GM18951 (cell line): ENCODE results near the gene MVK.

Experiments
- POLR2A ChIP-seq: IDR thresholded peaks from 4 replicates; pipeline ENCODE4 v1.6.1; 2011; ENCODE audit warnings: mild to moderate bottlenecking; ENCODE audit not compliant: insufficient read length, insufficient read depth; ENCODE audit errors: extremely low read depth
- in situ Hi-C: fragments of 300-500 bp; cut with MboI; formaldehyde crosslinking; loops from one replicate; pipeline ENCODE4 v1.12.0; 2022; ENCODE audit warnings: low sequenced_read_pairs, mixed read lengths, inconsistent platforms; ENCODE audit not compliant: unreplicated experiment

Gene MVK

GRCh38 chr12:109581334-109581691 lies 7.7 kb downstream of the MVK start:
- TF ChIP-seq POLR2A = no peak
- in situ Hi-C loops = no loop called here

GRCh38 chr12:109581856-109582255 lies 8.3 kb downstream of the MVK start:
- TF ChIP-seq POLR2A = no peak
- in situ Hi-C loops = no loop called here

DNA sequence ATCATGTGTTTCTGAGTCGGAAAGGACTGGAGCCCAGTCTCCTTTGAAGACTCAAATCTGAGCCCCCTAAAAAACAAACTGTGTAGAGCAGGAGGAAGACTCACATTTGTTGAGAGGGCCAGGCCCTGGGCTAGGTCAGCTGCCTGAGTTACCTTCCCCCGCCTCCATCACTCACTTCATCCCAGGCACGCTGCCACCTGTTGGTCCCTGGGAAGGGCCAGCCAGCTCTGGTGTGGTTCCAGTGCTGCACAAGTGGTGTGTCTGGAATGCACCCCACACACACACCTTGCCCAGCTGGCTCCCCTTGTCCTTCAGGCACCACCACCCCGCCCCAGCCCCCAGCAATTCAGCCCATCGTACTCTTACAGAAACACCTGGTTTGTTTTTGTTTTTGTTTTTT lies 9.0 kb downstream of the MVK start:
- TF ChIP-seq POLR2A = no peak
- in situ Hi-C loops = no loop called here

DNA sequence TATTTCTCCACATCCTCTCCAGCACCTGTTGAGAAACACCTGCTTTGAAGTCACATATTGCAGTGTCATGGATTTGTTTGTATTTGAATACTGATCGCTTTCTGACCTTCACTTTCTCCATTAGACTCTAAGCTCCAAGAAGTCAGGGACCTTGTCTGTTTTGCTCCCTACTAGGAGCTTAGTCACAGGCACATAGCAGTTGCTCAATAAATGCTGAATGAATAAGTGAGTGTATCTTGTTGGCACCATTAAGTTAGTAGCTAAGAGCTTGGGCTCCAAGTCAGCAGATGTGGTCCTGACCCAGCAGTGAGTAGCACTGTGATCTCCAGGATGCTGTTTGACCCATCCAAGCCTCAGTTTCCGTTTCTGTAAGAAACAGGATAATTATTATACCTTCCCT lies 10.1 kb downstream of the MVK start:
- no peak for TF ChIP-seq POLR2A
- in situ Hi-C loops = no loop called here

DNA sequence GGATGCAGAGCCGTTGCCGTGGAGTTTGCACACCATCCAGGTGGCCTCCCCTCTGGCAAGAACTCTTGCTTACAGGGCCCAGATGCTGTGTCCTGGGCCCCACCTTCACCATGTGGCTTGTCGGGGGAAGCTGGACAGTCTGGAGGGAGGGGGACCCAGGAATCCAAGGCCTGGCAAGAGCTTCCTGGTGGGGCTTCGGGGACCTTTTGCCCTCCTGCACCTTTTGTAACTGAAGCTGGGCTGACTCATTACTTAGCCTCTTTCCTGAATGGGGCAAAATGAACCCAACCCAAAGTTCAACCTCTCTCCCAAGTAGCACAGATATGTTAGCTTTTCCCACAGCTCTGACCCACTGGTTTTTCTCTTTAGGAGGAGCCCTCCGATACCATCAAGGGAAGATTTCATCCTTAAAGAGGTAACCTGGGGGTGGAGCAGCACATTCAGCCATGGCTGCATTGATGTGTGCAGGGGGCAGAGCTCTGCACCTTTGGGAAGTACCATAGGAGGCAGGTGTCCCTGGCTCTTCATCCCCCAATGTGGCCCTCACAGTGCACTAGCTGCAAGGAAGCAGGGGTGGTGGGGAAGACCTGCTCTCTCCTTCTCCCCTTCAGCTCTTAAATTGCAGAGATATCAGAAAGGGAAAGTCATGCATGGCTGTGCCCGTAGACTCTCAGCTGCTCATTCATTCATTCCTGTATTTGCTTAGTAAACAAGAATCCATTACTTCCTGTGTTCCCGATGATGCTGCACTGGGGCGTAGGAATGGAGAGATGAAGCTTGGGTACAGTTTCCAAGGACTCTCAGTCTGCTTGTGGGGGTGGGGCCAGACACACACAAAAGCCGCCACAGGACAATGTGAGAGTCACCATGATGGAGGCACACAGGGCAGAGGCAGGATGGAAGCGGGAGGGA lies 13.0 kb downstream of the MVK start:
- no peak for TF ChIP-seq POLR2A
- in situ Hi-C loops = no loop called here

DNA sequence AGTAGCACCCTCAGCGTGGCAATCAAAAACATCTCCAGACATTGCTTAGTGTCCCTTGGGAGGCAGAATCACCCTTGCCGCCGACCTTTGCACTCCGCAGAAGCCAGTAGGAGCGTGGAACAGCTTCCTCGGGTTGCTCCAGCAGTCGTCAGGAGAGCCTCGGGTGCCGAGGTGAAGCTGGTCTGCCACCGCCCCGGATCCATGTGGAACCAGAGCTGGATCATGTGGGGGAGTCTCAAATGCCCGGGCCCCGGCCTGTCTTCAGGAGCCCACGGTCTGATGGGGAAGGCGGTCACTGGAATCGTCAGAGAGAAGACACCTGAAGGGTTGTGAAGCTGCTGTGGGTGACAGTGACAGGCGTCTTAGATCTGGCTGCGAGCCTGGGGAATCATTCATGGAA lies 14.3 kb downstream of the MVK start:
- in situ Hi-C loops = no loop called here
- TF ChIP-seq POLR2A = no peak

DNA sequence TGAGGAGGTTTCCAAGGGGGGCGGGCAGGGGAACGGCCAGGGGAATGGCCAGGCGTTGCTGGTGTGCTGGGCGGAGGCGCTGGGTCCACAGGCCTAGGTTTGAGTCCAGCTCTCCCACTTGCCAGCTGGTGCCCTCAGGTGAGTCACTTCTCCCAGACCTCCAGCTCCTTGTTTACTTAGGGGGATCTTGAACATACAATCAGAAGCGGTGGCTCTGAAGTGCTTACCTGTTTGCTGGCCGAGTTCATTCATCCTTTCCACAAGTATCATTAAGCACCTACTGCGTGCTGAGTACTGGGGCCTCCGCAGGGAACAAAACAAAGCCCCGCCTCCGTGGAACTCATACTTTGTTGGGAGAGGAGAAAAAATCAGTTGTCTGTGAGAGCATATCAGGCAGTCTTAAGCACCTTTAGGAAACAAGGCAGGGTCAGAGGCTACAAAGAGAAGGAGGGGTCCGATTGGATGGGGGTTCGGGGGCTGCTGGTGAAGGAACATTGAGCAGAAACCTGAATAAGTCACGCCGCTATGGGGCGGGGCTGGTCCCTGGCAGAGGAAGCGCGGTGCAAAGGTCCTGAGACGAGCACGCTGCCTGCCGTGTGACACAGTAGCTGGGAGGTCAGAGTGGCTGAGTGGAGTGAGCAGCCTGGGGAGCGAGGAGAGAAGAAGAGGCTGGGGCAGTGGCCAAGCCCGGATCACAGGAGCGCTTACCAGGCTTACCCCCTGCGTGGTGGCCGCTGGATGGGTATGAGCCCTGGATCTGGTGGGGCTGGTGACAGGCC lies 15.1 kb downstream of the MVK start:
- in situ Hi-C loops = no loop called here

GRCh38 chr12:109589240-109589590 lies 15.6 kb downstream of the MVK start:
- in situ Hi-C loops = no loop called here
- TF ChIP-seq POLR2A = no peak

More for the DNA sequence above, 15.1 kb downstream of the MVK start:
- TF ChIP-seq POLR2A = no peak

- in situ Hi-C loops = no loop called here
- TF ChIP-seq POLR2A = no peak
These were observed 16.2 kb downstream of the MVK start for GRCh38 chr12:109589691-109590245.

GRCh38 chr12:109590566-109590965 lies 17.0 kb downstream of the MVK start:
- no peak for TF ChIP-seq POLR2A
- in situ Hi-C loops = no loop called here

GRCh38 chr12:109591041-109591440 lies 17.4 kb downstream of the MVK start:
- no peak for TF ChIP-seq POLR2A
- in situ Hi-C loops = no loop called here

DNA sequence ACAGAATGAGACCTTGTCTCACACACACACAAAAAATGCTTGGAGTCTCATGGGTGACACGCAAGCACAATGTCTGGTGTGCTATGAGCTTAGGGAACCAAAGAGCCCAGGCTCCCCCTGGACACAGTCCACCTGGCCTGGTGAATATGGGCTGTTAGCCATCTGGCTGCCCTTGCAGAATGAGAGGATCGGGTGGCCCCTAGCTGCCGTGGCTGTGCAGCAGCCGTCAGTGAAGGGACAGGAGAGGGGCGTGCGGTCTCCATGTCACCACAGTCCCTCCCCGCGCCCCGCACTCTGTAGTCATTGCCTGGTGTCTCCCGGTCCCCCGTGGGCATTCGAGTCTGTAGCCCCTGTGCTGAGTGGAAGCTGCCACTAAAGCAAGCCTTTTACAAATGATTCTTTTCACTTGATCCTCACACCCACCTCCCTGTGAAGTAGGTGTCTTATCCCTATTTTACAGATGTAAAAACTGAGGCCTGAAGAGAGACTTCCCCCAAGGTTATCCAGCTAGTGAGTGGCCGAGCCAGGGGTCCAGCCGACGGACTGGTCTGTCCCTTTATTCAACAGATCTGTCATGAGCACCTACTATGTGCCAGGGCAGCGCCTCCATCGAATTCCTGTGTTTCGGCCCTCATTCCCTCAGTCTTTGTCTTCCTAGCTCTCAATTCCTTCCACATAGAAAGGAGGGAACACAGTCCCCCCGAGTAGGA lies 18.8 kb downstream of the MVK start:
- no peak for TF ChIP-seq POLR2A
- in situ Hi-C loops = no loop called here

- no peak for TF ChIP-seq POLR2A
- in situ Hi-C loops = no loop called here
These were observed 19.3 kb downstream of the MVK start for GRCh38 chr12:109592905-109593272.
